GM19324 (cell line): ENCODE results near the gene PLN.

Experiments
- ATAC-seq: cut with Tn5 transposase; IDR thresholded peaks from one replicate; pipeline ENCODE4 v1.9.1; 2021; ENCODE audit warnings: mild to moderate bottlenecking, moderate library complexity; ENCODE audit not compliant: unreplicated experiment, low FRiP score

Gene PLN

GRCh38 chr6:118535176-118535844 lies 12.8 kb upstream of the PLN start:
- ATAC-seq = no peak

GRCh38 chr6:118536478-118536877 lies 11.6 kb upstream of the PLN start:
- ATAC-seq = no peak

- no peak for ATAC-seq
Observed at GRCh38 chr6:118537574-118537973, 10.5 kb upstream of the PLN start.

- ATAC-seq = no peak
Observed at GRCh38 chr6:118542184-118542952, 5.7 kb upstream of the PLN start.

GRCh38 chr6:118544105-118544504 lies 4.0 kb upstream of the PLN start:
- no peak for ATAC-seq

- no peak for ATAC-seq
Observed at GRCh38 chr6:118546164-118546879, 1.8 kb upstream of the PLN start.

- ATAC-seq = no peak
Observed at GRCh38 chr6:118546880-118547218, 1.2 kb upstream of the PLN start.

- no peak for ATAC-seq
Observed at GRCh38 chr6:118548613-118549012, 517 bp downstream of the PLN start.

GRCh38 chr6:118551063-118552053 lies 3.3 kb downstream of the PLN start:
- ATAC-seq = peak; percentile 78

GRCh38 chr6:118553132-118553531 lies 5.0 kb downstream of the PLN start:
- ATAC-seq = no peak

- no peak for ATAC-seq
Observed at GRCh38 chr6:118554698-118555097, 6.6 kb downstream of the PLN start.

GRCh38 chr6:118558464-118559217 lies 10.5 kb downstream of the PLN start:
- no peak for ATAC-seq

- no peak for ATAC-seq
Observed at GRCh38 chr6:118559659-118560058, 11.6 kb downstream of the PLN start.

- ATAC-seq = no peak
Observed at GRCh38 chr6:118562248-118562647, 14.2 kb downstream of the PLN start.

GRCh38 chr6:118562959-118563358 lies 14.9 kb downstream of the PLN start:
- no peak for ATAC-seq

- peak; percentile 99 for ATAC-seq
Observed at GRCh38 chr6:118565311-118565960, 17.3 kb downstream of the PLN start.

GRCh38 chr6:118567974-118568373 lies 19.9 kb downstream of the PLN start:
- ATAC-seq = no peak

GRCh38 chr6:118569498-118569897 lies 21.4 kb downstream of the PLN start:
- ATAC-seq = no peak

- no peak for ATAC-seq
Observed at GRCh38 chr6:118571121-118571520, 23.0 kb downstream of the PLN start.
